NCI-H69 (cell line): ENCODE data around the gene CCNL1.
"Not testable (repeated sequence)": the region's sequence is repeated elsewhere in the genome, so short reads cannot be mapped to it uniquely, and the experiment has no call there.

Experiments
- DNase-seq: peaks from one replicate; lab custom pipeline; 2025; lab: John Stamatoyannopoulos, UW

CCNL1 gene

GRCh38 chr3:157170861-157171260 is 10.9 kb upstream of the CCNL1 start:
- no peak for DNase-seq

GRCh38 chr3:157167371-157168042 is 7.6 kb upstream of the CCNL1 start:
- no peak for DNase-seq

- DNase-seq: peak; percentile 20
Observed at GRCh38 chr3:157166561-157166960, 6.6 kb upstream of the CCNL1 start.

GRCh38 chr3:157166115-157166514 is 6.2 kb upstream of the CCNL1 start:
- DNase-seq: peak; percentile 46

GRCh38 chr3:157163217-157163953 is 3.4 kb upstream of the CCNL1 start:
- DNase-seq: no peak

GRCh38 chr3:157162620-157163019 is 2.7 kb upstream of the CCNL1 start:
- not testable (repeated sequence) for DNase-seq

GRCh38 chr3:157160658-157161424 is 894 bp upstream of the CCNL1 start:
- DNase-seq: peak; percentile 78

GRCh38 chr3:157159037-157159761 is 748 bp downstream of the CCNL1 start:
- DNase-seq: peak; percentile 72

- DNase-seq: no peak
Observed at GRCh38 chr3:157157836-157158235, 2.1 kb downstream of the CCNL1 start.

GRCh38 chr3:157156837-157157635 is 2.9 kb downstream of the CCNL1 start:
- peak; percentile 42 for DNase-seq

- DNase-seq: no peak
Observed at GRCh38 chr3:157155591-157155990, 4.4 kb downstream of the CCNL1 start.

GRCh38 chr3:157154563-157155330 is 5.2 kb downstream of the CCNL1 start:
- DNase-seq: no peak

- no peak for DNase-seq
Observed at GRCh38 chr3:157152930-157153329, 7.0 kb downstream of the CCNL1 start.

GRCh38 chr3:157152438-157152837 is 7.5 kb downstream of the CCNL1 start:
- no peak for DNase-seq

GRCh38 chr3:157151627-157152026 is 8.3 kb downstream of the CCNL1 start:
- no peak for DNase-seq

GRCh38 chr3:157151151-157151550 is 8.8 kb downstream of the CCNL1 start:
- no peak for DNase-seq

GRCh38 chr3:157149136-157149696 is 10.7 kb downstream of the CCNL1 start:
- no peak for DNase-seq

- DNase-seq: no peak
Observed at GRCh38 chr3:157148196-157148889, 11.6 kb downstream of the CCNL1 start.

GRCh38 chr3:157147099-157147803 is 12.7 kb downstream of the CCNL1 start:
- no peak for DNase-seq
